Keratinocyte (primary cell): ENCODE data around the gene SCN1B. TPM values are rescaled to one million over a fixed set of nuclear protein-coding genes. Genes with fewer than 3 reads are reported as not detected.
"Not testable (repeated sequence)": the region's sequence is repeated elsewhere in the genome, so short reads cannot be mapped to it uniquely, and the experiment has no call there.

Experiments used
- DNase-seq: peaks from one replicate; pipeline ENCODE4 v3.0.0-alpha.2; 2011; ENCODE audit warnings: low read depth, missing footprints, low spot score
- FAIRE-seq: peaks from 2 replicates; lab custom pipeline; 2011; peaks lifted over from hg19 to GRCh38; lab: Jason Lieb, UNC
- H2AFZ ChIP-seq: 2 replicates; pipeline ENCODE4 v1.6.0; 2012; ENCODE audit warnings: low read length, control low read depth, inconsistent platforms; ENCODE audit not compliant: control insufficient read depth
- H3K27ac ChIP-seq: 2 replicates; pipeline ENCODE4 v1.5.1; 2011; ENCODE audit warnings: low read length; ENCODE audit not compliant: control insufficient read depth, insufficient read depth
- H3K27me3 ChIP-seq: 3 replicates; pipeline ENCODE4 v1.6.0; 2011; ENCODE audit warnings: low read length; ENCODE audit not compliant: control insufficient read depth, insufficient read depth; ENCODE audit errors: extremely low read depth
- H3K36me3 ChIP-seq, 2 experiments: 2 replicates in 1 of 2; 3 replicates in 1 of 2; pipeline ENCODE4 v1.5.1; 2011; ENCODE audit warnings: low read length in 2 of 2, mild to moderate bottlenecking in 1 of 2; ENCODE audit not compliant: control insufficient read depth in 2 of 2, insufficient read depth in 2 of 2; ENCODE audit errors: extremely low read depth in 1 of 2
- H3K4me1 ChIP-seq: 3 replicates; pipeline ENCODE4 v1.5.1; 2011; ENCODE audit warnings: low read length; ENCODE audit not compliant: control insufficient read depth, insufficient read depth; ENCODE audit errors: extremely low read depth
- H3K4me2 ChIP-seq: 3 replicates; pipeline ENCODE4 v1.6.0; 2011; ENCODE audit warnings: low read depth, low read length; ENCODE audit not compliant: control insufficient read depth, insufficient read depth; ENCODE audit errors: extremely low read depth
- H3K4me3 ChIP-seq, 3 experiments: fragments of 200-600 bp in 1 of 3; sonication (generic) in 1 of 3; 2 replicates in 2 of 3; 3 replicates in 1 of 3; pipeline ENCODE4 v1.5.1; 2011 to 2016; ENCODE audit warnings: low read length in 3 of 3, mild to moderate bottlenecking in 3 of 3, control low read depth in 2 of 3, inconsistent platforms in 1 of 3, low read depth in 1 of 3, mixed read lengths in 1 of 3, mixed run types in 1 of 3, moderate library complexity in 1 of 3; ENCODE audit not compliant: control insufficient read depth in 2 of 3, insufficient read depth in 2 of 3; ENCODE audit errors: extremely low read depth in 1 of 3
- H3K79me2 ChIP-seq: 2 replicates; pipeline ENCODE4 v1.6.0; 2012; ENCODE audit warnings: low read length; ENCODE audit not compliant: control insufficient read depth, insufficient read depth
- H3K9ac ChIP-seq: 3 replicates; pipeline ENCODE4 v1.6.0; 2011; ENCODE audit warnings: low read length; ENCODE audit not compliant: control insufficient read depth, insufficient read depth; ENCODE audit errors: extremely low read depth
- H3K9me1 ChIP-seq: 3 replicates; pipeline ENCODE4 v1.6.0; 2011; ENCODE audit warnings: low read length; ENCODE audit not compliant: control insufficient read depth, insufficient read depth; ENCODE audit errors: extremely low read depth
- H3K9me3 ChIP-seq: 2 replicates; pipeline ENCODE4 v1.5.1; 2012; ENCODE audit warnings: low read depth, low read length; ENCODE audit not compliant: control insufficient read depth
- H4K20me1 ChIP-seq: 3 replicates; pipeline ENCODE4 v1.6.0; 2011; ENCODE audit warnings: low read length; ENCODE audit not compliant: control insufficient read depth, insufficient read depth; ENCODE audit errors: extremely low read depth
- CTCF ChIP-seq, 3 experiments: IDR thresholded peaks in 1 of 3; conservative IDR thresholded peaks in 1 of 3; optimal IDR thresholded peaks in 1 of 3; 2 replicates in 2 of 3; 3 replicates in 1 of 3; pipeline versions ENCODE3 to v1.5.1; 2011; ENCODE audit warnings: low read length in 3 of 3, mild to moderate bottlenecking in 3 of 3, moderate library complexity in 2 of 3, control low read depth in 1 of 3, inconsistent platforms in 1 of 3; ENCODE audit not compliant: insufficient read depth in 2 of 3; ENCODE audit errors: extremely low read depth in 1 of 3
- EZH2 ChIP-seq: IDR thresholded peaks from one replicate; pipeline ENCODE4 v1.6.1; 2012; ENCODE audit warnings: inconsistent platforms, mild to moderate bottlenecking, low read length, moderate library complexity
- dilution Hi-C: fragments of 300-500 bp; cut with MboI; formaldehyde crosslinking; loops from one replicate; pipeline ENCODE4 v1.7.0; 2020; ENCODE audit warnings: low sequenced_read_pairs; ENCODE audit not compliant: extremely low pct_ligation_motif_present
- polyA plus RNA-seq, 5 experiments: library from polyadenylated mRNA; depleted of rRNA in 3 of 5; stranded (reverse) in 3 of 5; stranded (forward) in 1 of 5; unstranded in 1 of 5; fragments of >200 nt; gene quantifications; 1 replicate in 1 of 5; 2 replicates in 3 of 5; 3 replicates in 1 of 5; pipeline versions ENCODE4 v1.2.1 to v1.2.3, GENCODE V29; 2011 to 2012; ENCODE audit warnings: missing spikeins in 2 of 5, low read depth in 1 of 5, low replicate concordance in 1 of 5

Gene SCN1B
- polyA plus RNA-seq, 1 donor (not counting 4 experiments of a cell fraction or from before 2014, with no cell fraction given), result 0.30 TPM

- FAIRE-seq, result no peak
These were observed 3.3 kb upstream of the SCN1B start for GRCh38 chr19:35027009-35027408.

GRCh38 chr19:35027851-35028599 is 2.2 kb upstream of the SCN1B start:
- no peak for FAIRE-seq
- DNase-seq, result no peak
- Histone ChIP-seq H3K9ac (no peak overlapping the region), H3K27ac (no peak overlapping the region), H3K27me3 (peaks cover 21% of the 10 kb centered on the region), H3K79me2 (no peaks in the 10 kb centered on the region), H2AFZ (no peak overlapping the region), H3K4me1 (peaks cover 3% of the 10 kb centered on the region), H3K9me1 (no peaks in the 10 kb centered on the region), H3K4me2 (no peak overlapping the region), H3K4me3 (no peak overlapping the region), H3K36me3 (peaks cover 9 to 13% of the 10 kb centered on the region in 2 experiments), H4K20me1 (no peaks in the 10 kb centered on the region), H3K9me3 (no peaks in the 10 kb centered on the region)
- dilution Hi-C loops, result no loop called here
- TF ChIP-seq CTCF (optimal IDR thresholded peaks at IDR 0.05 in 1 of 3, IDR thresholded peaks at IDR 0.05 in 1 of 3, conservative IDR thresholded peaks at IDR 0.05 in 1 of 3; ENCODE audit: extremely low read depth in 1 of 3, insufficient read depth in 2 of 3, low read length in 3 of 3), result no peak
- TF ChIP-seq EZH2, result no peak

More at GRCh38 chr19:35027009-35027408, 3.3 kb upstream of the SCN1B start:
- Histone ChIP-seq H3K4me2 (no peak overlapping the region), H3K27ac (no peak overlapping the region), H3K4me1 (peaks cover 3% of the 10 kb centered on the region), H3K36me3 (peaks cover 9 to 15% of the 10 kb centered on the region in 2 experiments), H3K79me2 (no peaks in the 10 kb centered on the region), H3K27me3 (peaks cover 11% of the 10 kb centered on the region), H3K9ac (no peak overlapping the region), H4K20me1 (no peaks in the 10 kb centered on the region), H2AFZ (no peak overlapping the region), H3K9me3 (no peaks in the 10 kb centered on the region), H3K9me1 (no peaks in the 10 kb centered on the region), H3K4me3 (no peak overlapping the region)
- TF ChIP-seq CTCF (optimal IDR thresholded peaks at IDR 0.05 in 1 of 3, IDR thresholded peaks at IDR 0.05 in 1 of 3, conservative IDR thresholded peaks at IDR 0.05 in 1 of 3; ENCODE audit: extremely low read depth in 1 of 3, insufficient read depth in 2 of 3, low read length in 3 of 3), result no peak
- no peak for TF ChIP-seq EZH2
- dilution Hi-C loops, result no loop called here
- DNase-seq, result no peak

- H3K4me3 ChIP-seq, H3K9me1 ChIP-seq, H3K4me1 ChIP-seq, H3K27ac ChIP-seq, H3K4me2 ChIP-seq, dilution Hi-C loops, H2AFZ ChIP-seq, H4K20me1 ChIP-seq, DNase-seq, FAIRE-seq, H3K9ac ChIP-seq, H3K79me2 ChIP-seq, H3K9me3 ChIP-seq: not testable (repeated sequence)
- peaks cover 26% of the 10 kb centered on the region for H3K27me3 ChIP-seq
- H3K36me3 ChIP-seq, result peaks cover 8 to 12% of the 10 kb centered on the region in 2 experiments
These were observed 1.7 kb upstream of the SCN1B start for GRCh38 chr19:35028600-35028885.

- H3K4me1 ChIP-seq, FAIRE-seq, H3K79me2 ChIP-seq, H3K27ac ChIP-seq, H3K9ac ChIP-seq, H4K20me1 ChIP-seq, dilution Hi-C loops, H3K9me1 ChIP-seq, H3K4me2 ChIP-seq, H3K4me3 ChIP-seq, H2AFZ ChIP-seq, H3K9me3 ChIP-seq, DNase-seq: not testable (repeated sequence)
- Histone ChIP-seq H3K36me3 (peaks cover 6 to 12% of the 10 kb centered on the region in 2 experiments), H3K27me3 (peaks cover 32% of the 10 kb centered on the region)
These were observed 964 bp upstream of the SCN1B start for GRCh38 chr19:35029275-35029736.
